OCI-LY1 (cell line): ENCODE measurements around the gene SLC25A29.

ENCODE experiments used
- CTCF ChIP-seq: fragments of 200-600 bp; sonication (generic), shearing (Covaris generic); IDR thresholded peaks from 2 replicates; pipeline ENCODE4 v1.5.1; 2017; ENCODE audit warnings: mild to moderate bottlenecking, antibody characterized with exemption, low read length, moderate library complexity, mixed read lengths
- EZH2 ChIP-seq: fragments of 200-600 bp; sonication (generic), shearing (Covaris generic); IDR thresholded peaks from 2 replicates; pipeline ENCODE4 v1.8.0; 2017; ENCODE audit warnings: borderline replicate concordance, mixed run types, mild to moderate bottlenecking, antibody characterized with exemption, low read length, moderate library complexity, mixed read lengths

GRCh38 chr14:100289916-100290606 is 16.2 kb downstream of the SLC25A29 start:
- TF ChIP-seq CTCF (no peak), EZH2 (no peak)
